NT2/D1 (cell line): ENCODE measurements around the gene ZNRF1.

Experiments
- SUZ12 ChIP-seq: IDR thresholded peaks from 2 replicates; pipeline ENCODE4 v1.6.1; 2011; ENCODE audit not compliant: insufficient read length, insufficient read depth; ENCODE audit errors: extremely low read depth
- YY1 ChIP-seq: IDR thresholded peaks from 2 replicates; pipeline ENCODE4 v1.6.1; 2011; ENCODE audit not compliant: insufficient read length, insufficient read depth
- ZNF274 ChIP-seq: IDR thresholded peaks from 2 replicates; pipeline ENCODE4 v1.6.1; 2011; ENCODE audit warnings: mild to moderate bottlenecking, low read depth, low read length

- TF ChIP-seq ZNF274 (no peak), YY1 (no peak), SUZ12 (no peak)
Measured at GRCh38 chr16:75106351-75107274, 107.8 kb downstream of the ZNRF1 start.
